ENCODE measurements around the gene SLC22A17.

GRCh38 chr14:23344481-23344880, 8.2 kb downstream of the SLC22A17 start:
- TF ChIP-seq CTCF (IDR thresholded peaks at IDR 0.05) (no peak), POLR2A (IDR thresholded peaks at IDR 0.05) (no peak)

Data from lower leg skin (tissue), 3 donors.